HG03469 (cell line): Measurements from ENCODE around the gene RASD1.
"Not testable (repeated sequence)": the region's sequence is repeated elsewhere in the genome, so short reads cannot be mapped to it uniquely, and the experiment has no call there.

Experiments used
- ATAC-seq: cut with Tn5 transposase; IDR thresholded peaks from one replicate; pipeline ENCODE4 v1.9.1; 2021; ENCODE audit warnings: mild to moderate bottlenecking, moderate library complexity, moderate number of reproducible peaks; ENCODE audit not compliant: unreplicated experiment

Gene RASD1

DNA sequence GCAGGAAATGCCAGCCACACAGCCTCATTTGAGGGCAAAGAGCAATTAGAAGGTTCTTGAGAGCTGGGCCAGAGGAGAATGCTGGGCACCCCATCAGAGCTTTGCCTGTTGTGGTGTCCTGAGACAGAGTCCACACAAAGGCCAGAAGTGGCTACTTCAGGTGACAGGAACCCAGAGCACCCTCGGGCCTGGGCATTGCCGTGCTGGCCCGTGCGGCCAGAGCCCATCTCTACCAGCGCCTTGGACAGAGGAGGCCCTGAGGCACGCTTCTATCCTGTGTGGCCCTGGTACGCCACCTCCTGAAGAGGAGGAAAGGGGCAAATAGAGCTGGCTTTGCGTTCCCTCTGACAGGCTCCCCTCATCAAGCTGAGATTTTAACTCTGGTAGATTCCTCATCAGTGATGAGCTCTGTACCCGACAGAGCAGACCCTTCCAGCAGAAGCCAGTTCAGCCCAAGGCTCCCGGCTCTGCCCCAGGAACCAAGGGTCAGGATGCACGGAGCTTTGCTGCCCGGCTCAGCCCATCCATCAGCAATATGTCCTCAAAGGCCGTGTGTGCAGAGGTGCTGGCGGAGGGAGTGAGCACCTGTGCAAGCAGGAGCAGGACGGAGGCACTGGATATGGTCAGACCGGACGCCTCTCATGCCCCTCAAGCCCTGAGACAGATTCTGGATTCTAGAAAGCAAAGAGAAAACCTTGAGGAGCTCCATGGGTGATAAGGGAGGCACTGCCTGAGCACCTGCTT, 3.4 kb upstream of the RASD1 start:
- no peak for ATAC-seq

DNA sequence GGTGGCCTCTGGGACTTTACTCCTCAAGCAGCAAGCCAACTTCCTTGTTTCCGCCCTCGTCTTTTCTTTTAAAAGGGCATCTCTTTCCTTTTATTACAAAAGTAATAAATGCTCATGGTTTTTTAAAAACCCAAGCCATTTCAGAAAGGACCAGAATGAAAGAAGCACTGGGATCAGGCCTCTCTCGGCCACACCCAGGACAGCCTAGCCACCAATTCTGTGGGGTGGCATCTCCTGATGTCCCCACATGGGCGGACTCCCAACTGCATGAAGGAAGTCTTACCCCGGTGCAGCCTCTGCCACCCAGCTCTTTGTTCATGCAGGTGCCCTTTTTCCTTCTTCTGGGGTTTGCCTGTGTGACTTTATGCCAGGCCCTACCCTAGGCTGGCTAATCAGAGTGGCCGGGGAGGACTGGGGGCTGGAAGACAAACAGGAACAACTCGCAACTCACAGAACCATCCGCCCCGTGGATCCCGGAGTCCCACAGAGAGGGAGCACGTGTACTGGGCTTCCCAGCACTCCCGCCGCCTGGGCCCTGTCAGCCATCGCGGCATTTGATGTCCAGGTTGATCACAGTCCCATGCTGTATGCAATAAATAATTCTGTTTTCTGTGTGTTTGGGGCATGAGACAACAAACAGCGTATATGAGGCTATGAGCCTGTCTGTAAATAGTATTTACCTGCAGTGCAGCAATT, 2.6 kb upstream of the RASD1 start:
- ATAC-seq = no peak

DNA sequence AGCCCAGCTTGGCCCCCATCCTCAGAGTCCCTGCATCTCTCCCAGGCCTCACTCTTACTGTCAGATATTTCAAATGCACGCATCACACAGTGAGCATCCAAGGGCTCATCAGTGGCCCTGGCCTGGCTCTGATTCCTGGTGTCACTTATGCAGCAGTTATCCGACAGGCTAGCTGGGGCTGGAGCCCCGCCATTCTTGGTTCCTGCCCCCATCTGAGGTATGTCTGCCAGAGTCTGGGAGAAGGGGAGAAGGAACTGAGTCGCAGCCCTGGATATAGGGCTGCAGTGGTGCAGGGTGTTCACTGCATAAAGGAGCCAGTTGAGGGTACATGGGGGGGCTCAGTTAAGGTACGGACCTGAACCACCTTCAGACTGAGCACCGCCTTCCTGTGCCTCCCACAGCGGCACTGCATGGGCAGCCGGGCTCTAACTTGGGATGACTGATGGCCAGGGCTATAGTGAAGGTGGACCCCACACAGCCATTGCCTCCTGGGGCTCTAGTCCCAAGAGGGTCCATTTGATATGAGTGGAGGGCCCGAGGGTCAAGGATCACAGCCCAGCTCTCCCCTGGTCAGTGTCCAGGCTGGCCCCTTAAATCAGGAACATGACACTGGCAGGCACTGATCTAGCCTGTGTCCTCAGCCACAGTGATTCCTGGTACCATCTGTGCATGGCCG, 1.8 kb upstream of the RASD1 start:
- no peak for ATAC-seq

DNA sequence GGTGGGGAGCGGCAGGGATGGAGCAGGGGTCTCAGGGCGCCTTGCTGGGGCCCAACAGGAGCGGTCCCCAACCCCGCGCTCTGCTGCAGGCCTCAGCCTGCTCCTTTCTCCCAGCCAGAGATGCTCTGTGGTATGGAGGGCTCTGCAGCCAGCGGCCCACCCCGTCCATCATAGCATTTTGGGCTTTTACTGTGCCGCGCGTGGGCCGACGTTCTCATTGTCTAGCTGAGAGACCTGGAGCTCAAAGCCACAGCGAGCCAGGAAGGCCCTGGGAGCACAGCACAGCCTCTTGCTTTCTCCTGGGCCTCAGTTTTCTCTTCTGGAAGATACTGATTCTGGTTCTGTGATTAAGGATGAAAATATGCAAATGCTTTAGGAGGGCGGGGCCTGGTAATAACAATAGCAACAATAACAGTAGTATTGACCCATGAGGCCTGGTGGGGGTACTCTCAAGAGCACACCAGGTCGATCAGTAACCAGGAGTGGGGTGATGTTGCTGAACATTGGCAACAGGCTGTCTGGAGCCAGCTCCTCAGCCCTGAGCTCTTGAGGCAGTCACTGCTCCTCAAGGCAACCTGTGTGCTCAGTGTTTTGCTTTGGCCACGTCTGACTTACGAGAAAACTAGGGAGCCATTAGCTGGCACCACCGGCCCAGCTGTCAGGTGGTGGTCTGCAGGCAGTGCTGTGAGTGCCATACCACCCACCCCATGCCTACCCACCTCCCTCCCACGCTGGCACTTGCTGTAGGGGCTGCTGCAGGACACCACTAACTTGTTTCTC, 1.1 kb upstream of the RASD1 start:
- ATAC-seq = no peak

DNA sequence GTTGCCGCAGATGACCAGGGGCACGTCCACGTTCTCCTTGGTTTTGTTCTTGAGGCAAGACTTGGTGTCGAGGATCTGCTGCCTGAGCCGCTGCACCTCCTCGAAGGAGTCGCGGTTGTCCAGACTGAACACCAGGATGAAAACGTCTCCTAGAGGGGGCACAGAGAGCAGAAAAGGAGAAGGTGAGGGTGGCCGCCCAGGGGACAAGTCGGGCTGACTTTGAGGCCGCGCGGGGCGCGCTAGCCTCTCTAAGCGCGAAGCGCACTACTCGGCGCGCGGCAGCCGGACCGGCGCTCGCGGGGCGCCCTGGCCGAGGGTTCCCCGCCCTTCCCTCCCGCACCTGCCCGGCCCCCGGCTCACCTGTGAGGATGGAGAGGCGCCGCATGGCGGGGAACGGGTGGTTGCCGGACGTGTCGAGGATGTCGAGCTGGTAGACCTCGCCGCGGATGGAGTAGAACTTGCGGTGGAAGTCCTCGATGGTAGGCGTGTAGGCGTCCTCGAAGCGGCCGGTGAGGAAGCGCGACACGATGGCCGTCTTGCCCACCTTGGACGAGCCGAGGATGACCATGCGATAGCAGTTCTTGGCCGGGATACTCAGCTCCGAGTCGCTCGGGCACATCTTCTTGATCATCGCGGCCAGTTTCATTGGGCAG, 533 bp downstream of the RASD1 start:
- no peak for ATAC-seq

DNA sequence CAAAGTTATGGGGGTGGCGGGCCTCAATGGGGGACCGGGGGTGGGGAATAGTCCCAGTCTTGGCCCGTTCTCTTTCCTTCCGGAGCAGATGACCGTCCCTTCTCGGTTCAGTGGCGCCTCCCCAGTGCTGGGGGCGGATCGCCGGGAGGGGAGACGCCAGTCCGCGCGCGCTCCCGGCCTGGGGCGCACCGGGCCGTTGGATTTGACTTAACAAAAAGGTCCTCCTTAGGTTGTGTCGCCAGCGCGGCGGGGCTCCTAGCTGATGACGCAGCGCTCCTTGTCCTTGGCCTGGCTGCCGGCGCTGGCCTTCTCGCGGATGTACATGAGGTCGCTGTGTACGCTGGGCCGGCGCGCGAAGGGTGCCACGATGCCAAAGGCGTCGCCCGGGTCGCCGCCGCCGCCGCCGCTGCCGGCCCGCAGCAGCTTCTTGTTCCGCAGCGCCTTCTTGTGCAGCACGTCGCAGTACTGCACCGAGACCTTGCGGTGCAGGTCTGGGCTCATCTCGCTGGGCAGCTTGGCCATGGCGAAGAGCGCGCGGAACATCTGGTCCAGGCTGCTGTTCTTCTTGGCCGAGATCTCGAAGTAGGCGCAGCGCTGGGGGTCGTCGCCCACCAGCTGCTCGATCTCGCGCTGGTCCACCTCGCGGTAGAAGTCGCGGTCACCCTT, 1.2 kb downstream of the RASD1 start:
- no peak for ATAC-seq

DNA sequence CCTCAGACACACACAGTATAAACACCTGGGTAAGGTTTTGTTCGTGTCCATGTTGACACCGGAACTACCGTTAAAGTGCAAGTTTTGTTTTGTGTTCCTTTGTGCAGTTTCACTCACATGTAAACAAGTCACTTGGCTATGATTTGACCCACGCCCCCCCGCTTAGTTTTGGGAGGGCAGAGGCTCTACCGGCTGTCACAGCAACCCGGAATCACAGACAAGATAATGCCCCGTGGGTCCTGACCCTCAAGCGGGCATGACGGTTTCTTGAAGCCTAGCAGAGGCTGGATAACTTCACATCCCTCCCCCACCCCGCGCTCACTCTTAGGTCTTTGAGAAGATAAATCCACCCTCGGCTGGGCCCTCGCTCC, 1.7 kb downstream of the RASD1 start:
- no peak for ATAC-seq

DNA sequence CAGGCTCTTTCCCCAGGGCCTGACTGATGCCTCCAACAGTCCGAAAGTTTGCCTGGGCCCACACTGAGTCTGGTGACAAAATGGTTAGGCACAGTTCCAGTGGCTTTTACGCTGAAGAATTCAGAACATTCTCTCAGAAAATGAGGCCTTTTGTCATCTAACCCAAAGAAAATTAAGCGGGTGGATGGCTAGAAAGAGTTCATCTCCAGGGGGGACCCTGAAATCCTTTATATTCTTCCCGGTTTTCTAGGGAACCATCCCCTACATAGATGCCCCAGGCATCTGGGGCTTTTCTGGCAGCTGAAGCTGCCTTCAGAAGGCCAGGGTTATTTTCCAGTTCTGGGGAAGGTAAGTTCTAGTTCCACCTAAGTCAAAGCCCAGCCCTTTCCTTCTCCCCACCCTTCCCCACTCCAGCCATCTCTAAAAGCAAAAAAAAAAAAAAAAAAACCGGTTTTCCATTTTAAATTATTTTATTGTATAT, 2.2 kb downstream of the RASD1 start:
- no peak for ATAC-seq

DNA sequence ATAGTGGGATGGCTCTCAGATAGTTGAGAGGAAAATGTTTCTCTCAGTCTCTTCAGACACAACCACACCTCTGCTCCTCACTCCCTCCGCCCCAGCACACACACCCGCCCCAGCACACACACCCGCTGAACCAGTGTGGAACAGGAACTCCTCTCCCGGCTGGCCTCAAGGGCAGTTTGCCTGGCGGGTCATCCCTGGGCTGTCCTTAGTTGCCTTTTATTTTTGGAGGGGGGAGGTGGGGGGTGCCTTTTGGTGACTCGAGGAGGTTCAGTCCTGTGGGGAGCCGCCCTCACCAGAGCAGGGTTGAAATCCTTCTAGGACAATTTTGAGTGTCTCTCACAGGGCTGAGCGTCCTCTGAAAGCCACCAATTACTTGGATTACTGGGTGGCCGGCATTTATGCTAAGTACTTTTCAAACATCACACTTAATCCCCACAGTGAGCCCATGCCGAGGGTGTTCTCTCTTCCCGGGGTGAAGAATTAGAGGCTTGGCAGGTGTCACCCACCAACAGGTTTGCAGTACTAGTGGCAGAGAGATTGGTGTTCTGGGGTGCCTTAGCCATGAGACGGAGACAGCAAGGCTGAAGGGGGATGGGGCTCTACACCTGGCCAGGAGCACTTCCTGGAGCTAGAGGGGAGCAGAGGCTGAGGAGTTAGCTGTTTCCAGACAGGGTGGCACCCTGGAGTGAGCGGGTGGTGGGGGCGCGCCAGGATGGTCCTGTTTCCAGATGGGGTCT, 2.8 kb downstream of the RASD1 start:
- no peak for ATAC-seq

DNA sequence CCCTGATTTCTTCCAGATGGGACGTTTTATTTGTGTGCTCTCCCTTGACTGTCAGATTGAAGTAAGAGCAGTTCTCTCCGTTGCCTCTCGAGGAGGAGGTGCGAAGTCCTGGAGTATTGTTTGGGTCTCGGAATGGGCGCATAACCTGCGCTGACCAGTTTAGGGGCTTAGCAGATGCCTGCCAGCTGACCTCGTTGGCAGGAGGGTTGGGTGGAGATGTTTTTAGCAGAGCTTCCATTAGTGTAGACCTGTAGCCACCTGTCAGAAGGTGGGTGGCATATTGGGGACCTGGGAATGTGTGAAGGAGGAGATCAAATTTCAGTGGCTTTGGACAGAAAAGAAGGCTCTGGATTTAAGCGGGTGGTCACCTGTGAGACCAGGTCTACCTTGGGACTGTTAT, 3.6 kb downstream of the RASD1 start:
- no peak for ATAC-seq

DNA sequence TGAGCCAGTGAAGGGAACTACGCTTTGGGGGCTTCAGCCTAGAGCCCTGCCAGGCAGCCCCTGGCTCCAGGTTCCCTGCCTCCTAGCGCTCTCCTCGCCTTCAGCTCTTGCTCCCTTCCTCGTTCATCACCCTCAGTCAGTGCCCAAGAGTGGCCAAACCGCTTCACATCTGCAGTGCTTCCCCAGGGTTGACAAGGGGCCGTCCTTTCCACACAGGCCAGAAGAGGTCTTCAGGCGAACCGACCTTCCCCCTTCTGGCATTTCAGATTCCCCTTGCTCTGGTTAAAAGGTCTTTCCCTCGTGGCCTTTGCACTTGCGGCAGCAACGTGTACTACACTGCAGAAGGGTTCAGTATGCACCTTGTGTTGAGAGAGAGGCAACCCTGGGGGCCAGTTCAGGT, 4.1 kb downstream of the RASD1 start:
- ATAC-seq = no peak

DNA sequence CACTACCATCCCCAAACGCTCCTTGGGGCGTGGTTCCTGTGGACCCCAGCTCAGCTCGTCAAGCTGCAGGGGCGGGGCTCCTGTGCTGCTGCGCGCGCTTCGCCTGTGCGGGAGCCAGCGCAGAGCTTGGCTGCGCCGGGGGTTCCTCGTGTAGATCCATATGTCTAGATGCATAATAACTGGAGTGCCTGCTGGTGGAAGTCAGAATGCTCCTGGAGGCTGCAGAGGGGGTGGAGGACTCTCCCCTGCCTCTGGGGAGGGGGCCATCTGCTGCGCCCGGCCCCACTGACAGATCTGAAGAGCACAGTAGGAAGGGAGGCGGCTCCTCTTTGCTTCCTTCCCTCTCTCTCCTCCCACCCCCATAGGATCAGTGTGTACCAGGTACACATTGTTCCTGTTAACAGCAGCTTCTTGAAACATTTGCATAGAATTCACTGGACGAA, 4.6 kb downstream of the RASD1 start:
- no peak for ATAC-seq

DNA sequence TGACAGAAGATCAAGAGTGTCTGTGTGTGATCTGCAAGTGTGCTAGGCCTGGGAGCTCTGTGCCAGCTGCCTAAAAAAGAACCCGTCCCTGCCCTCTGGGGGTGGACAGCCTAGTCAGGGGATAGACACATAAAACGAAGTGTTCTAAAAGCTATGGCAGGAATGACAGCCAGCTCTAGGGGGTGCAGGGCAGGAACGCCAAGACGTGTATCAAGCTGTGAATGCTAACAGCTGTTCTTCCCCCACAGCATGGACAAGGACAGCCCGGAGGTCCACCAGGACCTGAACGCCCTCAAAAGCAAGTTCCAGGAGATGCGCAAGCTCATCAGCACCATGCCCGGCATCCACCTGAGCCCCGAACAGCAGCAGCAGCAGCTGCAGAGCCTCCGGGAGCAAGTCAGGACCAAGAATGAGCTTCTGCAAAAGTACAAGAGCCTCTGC, 5.1 kb downstream of the RASD1 start:
- no peak for ATAC-seq

DNA sequence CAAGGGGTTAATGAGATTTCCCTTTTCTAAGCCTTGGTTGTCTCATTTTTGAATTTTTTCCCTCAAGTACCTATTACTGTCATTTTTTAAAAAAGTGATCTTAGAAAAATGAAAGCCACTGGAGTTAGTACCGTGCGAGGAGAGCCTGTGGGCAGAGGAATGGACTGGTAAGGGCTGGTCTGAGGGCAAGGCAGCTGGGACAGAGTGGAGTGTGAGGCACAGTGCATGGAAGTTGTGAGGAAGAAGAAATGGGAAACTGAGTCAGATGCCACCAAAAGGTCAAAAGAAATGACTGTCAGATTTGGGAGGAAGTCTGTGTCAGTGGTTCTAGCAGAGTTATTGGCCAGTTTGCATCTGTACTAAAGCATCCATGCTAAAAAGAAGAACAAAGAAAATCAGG, 8.2 kb downstream of the RASD1 start:
- ATAC-seq = no peak

DNA sequence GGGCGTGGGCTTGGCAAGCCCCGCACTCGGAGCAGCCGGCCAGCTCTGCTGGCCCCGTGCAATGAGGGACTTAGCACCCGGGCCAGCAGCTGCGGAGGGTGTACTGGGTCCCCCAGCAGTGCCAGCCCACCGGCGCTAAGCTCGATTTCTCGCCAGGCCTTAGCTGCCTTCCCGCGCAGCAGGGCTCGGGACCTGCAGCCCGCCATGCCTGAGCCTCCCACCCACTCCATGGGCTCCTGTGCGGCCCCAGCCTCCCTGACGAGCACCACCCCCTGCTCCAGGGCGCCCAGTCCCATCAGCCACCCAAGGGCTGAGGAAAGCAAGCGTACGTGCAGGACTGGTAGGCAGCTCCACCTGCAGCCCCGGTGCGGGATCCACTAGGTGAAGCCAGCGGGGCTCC, 9.8 kb downstream of the RASD1 start:
- ATAC-seq = not testable (repeated sequence)

DNA sequence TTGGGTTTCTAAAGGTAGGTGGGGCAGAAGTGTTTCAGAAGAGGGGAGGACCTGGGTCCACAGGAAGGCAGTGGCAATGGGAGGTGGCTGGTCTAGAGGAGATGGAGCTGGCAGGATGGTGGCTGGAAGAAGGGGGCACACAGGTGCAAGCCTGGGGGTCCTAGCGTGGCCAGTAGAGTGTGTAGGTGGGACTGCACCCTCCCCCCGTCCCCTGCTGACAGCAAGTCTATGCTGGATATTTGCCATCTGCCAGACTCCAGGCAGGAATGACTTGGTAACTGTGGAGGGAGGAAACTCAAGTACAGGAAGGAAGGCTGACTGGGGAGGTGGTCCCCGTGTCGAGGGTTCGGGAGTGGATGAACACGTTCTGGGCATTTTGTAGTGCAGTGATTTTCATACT, 10.8 kb downstream of the RASD1 start:
- ATAC-seq = no peak

DNA sequence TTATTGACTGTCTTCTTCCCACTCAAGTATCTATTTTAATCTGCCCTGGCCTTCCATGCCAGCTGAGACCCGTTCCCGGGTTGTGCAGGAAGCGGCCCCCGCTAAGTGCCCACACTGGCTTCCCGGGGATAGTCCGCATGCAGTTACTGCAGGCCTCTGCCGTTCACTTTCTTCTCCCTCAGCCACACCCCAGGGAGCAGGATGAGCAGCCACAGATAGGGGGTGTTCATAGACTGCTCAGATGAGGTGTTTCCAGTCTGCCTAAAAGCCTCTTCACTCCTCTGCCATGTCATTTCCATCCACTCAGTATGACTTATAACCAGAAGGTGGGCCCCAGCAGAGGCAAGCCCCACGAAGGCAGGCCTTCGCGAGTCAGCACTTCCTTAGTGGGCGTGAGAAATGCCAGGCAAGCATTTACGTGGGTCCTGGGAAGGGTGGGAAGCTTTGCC, 11.7 kb downstream of the RASD1 start:
- ATAC-seq = no peak

DNA sequence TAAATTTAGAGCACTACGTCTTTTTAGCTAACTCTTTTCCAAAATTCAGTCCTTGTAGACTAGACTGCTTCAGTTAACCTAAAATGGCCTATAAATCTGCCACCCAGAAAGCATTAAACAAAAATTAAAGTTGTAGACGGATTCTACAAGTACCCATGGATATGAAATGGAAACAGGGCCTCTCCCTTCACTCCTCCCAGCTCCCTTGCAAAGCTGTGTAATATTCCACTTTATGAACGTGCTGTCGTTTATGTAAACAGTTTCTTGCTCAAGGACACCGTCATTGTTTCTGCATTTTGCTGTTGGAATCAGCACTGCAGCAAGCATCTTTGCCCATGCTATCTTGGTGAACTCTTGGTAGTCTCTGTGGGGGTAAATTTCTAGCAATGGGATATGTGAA, 14.3 kb downstream of the RASD1 start:
- ATAC-seq = no peak

DNA sequence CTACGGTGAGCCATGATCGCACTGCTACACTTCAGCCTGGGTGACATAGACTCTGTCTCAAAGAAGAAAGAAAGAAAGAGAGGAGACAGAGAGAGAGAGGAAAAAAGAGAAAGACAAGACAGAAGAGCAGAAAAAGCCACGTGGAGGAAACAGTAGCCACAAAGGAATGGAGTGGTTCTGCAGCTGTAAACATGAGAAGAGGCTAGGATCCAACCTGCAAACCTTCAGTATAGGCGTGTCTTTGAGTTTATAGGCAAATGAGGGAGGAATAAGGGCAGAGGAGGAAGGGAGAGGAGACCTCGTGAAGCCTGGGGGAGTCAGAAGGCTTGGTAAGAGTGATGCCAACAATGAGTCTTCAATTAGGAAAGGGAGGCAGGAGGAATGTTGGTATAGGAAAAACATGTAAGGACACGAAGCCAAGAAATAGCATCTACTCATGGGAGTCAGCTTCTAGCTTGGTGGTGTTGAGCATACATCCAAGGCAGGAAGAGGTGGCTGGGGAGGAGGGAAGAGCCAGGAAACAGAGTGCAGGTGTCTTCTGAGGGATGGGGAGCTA, 15.5 kb downstream of the RASD1 start:
- no peak for ATAC-seq
